ELR (cell line): ENCODE results near the gene CGB8.
"Not testable (repeated sequence)": the region's sequence is repeated elsewhere in the genome, so short reads cannot be mapped to it uniquely, and the experiment has no call there.

ENCODE experiments used
- DNase-seq: peaks from one replicate; pipeline ENCODE4 v3.0.0-alpha.2; 2015; ENCODE audit warnings: low read depth

The CGB8 gene

DNA sequence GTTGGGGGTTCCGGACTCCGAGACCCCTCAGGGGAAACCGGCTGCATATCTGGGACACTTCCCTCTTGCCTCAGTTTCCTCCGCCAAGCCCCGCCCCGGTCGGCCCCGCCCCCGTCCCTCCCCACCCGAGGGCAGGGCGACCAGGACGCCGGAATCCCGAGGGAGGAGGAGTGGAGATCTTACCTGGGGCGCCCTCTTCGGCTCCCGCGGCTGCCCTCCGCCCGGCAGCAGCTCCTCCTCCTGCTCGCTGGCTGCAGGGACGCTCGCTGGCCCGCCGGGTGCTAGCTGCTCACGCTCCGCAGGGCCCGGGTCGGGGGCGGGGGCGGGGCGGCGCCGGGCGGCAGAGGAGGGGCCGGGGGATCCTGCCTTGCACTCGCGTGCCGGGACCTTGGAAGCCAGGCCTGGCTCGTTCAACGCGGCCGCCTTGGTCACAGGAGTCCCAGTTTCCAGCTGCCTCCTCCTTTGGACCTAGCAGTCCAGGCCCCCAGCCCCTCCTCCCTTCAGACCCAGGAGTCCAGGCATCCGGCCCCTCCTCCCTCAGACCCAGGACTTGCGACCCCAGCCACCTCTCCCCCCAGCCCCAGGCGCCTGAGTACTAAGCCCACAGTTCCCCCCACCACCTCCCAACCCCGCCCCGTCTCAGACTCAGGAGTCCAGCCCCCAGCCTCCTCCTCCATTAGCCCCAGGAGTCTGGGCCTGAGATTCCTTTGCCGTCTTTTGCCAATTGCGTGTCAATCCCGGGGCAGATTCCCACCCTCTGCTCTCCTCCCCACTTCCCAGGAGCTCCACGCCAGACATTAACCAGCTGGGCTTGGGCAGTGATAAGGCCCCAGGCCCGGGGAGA lies 16.1 kb upstream of the CGB8 start, which contains the start of gene NTF4:
Gene NTF4 (minus strand): TSS at position 51 of the 844 bp plus-strand sequence. CDS start 2,821 bp downstream, outside the sequence.
- DNase-seq = peak; percentile 40

DNA sequence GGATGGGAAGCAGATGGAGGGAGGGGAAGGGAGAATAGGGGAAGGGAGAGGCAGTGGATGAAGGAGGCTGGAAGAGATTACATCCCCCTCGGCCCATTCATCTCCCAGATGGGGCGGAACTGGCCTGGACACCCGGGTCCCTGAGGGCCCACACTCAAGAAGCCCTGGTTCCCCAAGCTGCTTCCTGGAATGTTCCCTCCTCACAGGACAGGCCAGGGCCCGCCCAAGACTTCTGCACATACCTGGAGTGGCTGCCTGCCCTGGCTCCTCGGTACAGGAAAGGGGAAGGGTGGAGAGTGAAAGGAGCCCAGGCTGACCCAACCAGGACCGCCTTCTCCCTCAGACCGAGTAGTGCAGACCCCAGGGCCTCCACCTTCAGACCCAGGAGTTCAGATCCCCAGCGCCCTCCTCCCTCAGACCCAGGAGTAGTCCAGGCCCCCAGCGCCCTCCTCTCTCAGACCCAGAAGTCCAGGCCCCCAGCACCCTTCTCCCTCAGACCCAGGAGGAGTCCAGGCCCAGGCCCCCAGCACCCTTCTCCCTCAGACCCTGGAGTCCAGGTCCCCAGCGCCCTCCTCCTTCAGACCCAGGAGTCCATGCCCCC lies 15.2 kb upstream of the CGB8 start:
- no peak for DNase-seq

DNA sequence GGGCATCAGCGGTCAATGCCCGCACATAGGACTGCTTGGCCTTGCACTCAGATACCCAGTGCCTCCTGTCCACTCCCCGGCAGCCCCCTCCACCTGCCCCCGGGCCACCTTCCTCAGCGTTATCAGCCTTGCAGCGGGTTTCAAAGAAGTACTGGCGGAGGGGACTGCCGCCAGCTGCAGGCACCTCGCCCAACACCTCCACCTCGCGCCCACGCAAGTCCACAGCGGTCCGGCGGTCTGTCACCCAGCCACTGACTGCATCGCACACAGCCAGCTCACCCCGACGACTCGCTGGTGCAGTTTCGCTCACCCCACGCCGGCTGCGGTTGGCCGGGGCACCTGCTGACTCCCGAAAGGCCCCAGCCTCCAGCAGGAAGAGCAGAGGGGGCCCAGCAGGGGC lies 12.5 kb upstream of the CGB8 start:
- no peak for DNase-seq

DNA sequence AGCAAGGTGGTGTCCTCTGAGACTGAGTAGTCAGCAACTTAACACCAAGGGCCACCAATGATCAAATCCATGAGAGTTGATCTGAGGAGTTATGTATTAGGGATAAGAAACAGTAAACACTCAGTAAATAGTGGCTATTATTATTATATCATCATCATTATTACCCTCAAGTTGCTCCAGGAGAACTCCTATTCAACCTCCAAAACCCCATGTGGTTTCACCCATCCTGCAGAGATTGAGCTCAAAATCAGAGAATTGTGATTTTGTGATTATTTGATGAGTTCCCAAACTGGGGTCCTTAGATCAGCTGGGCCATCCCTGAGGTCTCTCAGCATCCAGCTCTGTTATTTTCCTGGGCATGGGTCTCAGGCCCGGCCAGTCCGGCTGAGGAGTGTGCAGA lies 12.1 kb upstream of the CGB8 start:
- no peak for DNase-seq

DNA sequence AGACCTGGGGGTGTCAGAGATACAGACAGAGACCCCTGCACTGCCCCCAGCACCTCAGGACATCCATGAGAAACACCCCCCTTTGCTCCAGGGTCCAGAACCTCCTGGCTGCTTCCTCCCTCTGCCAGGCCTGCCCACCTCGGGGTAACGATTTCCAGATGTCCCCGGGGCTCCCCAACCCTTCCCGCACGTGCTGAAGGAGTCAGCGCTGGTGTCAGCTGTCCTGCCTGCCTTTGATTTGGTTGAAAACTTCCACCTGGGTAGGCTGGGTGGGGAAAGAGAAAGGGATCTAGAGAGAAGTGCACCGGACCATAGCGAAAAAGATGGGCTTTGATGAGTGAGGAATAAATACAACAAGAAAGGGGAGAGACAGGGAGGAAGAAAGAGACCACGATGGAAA lies 10.1 kb upstream of the CGB8 start:
- no peak for DNase-seq

DNA sequence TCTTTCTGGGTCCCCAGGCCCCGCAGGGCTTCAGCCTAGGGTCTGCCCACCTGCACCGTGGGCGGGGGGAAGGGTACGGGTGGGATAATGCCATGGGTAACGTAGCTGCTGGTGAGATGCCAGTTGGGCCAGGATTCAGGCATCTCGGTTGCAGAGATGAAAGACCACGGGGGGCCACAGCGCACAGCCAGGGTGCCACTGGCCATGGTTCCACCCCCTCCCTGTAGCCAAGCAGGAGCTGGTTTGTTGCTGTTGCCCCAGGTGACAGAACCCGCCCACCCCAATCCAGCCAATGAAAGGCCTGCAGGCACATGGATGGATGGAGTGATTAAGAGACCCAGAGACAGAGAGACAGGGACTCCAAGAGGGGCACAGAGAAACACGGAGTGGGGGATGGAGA lies 9.7 kb upstream of the CGB8 start:
- peak; percentile 51 for DNase-seq

DNA sequence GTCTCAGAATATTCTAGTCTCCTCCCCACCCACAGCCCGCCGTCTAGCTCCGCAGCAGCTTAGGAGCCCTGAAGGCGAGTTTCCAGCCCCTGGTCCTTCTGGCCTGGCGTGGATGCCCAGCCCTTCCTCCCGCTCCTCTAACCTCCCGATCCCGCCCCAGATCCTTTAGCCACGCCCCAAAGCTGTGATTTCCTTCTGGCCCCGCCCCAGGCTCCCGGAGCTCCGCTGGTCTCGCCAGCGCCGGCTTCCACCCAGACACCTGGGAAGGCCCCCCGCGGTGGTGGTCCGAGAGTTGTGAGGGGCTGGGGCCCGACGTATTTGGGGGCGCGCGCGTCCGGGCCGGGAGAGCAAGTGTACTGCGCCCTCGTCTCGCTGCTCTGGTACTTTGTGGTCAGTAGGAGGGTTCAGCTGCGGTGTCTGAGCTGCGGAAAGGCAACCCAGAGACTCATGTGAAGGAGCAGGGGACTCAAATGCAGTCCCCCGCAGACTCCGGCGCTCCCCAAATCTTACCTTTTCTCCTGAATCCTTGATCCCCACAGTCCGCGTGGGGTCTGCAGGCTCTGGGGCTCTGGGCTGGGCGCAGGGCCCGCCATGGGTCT lies 8.8 kb upstream of the CGB8 start, which contains the start of gene CGB7:
Gene CGB7 (minus strand): TSS at position 114 of the 599 bp plus-strand sequence. CDS start 2,374 bp downstream, outside the sequence.
- DNase-seq = peak; percentile 88

DNA sequence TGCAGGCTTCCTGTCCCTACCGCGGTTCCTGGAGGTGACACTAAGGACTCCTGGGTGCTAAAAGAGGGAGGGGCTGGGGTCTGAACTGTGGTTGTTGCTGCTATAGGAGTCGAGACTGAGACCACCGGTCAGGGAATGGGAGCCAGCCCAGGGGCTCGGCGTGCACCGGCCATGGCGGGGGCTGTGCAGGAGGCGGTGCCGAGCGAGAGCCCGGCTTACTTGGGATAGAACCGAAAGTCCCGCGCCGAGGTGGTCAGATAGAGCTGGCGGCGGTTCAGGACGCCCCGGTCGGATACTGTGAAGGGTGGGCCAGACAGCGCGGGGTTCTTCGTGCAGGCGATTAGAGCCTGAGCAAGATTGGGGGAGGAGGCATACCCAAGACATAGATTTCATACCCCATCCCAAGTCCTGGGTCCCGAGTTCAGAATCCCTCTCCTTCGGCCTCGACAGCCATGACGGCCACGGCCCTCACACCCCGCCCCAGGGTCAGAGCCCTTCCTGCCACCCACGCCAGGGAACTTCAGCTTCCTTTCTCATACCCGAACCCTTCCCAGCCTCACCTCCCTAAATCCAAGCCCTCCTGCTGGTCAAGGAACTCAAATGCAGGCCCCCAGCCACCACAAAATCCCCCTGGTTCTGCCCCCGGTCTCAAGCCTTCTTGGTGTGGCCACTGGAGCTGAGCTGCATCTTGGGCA lies 8.1 kb upstream of the CGB8 start:
- peak; percentile 36 for DNase-seq

DNA sequence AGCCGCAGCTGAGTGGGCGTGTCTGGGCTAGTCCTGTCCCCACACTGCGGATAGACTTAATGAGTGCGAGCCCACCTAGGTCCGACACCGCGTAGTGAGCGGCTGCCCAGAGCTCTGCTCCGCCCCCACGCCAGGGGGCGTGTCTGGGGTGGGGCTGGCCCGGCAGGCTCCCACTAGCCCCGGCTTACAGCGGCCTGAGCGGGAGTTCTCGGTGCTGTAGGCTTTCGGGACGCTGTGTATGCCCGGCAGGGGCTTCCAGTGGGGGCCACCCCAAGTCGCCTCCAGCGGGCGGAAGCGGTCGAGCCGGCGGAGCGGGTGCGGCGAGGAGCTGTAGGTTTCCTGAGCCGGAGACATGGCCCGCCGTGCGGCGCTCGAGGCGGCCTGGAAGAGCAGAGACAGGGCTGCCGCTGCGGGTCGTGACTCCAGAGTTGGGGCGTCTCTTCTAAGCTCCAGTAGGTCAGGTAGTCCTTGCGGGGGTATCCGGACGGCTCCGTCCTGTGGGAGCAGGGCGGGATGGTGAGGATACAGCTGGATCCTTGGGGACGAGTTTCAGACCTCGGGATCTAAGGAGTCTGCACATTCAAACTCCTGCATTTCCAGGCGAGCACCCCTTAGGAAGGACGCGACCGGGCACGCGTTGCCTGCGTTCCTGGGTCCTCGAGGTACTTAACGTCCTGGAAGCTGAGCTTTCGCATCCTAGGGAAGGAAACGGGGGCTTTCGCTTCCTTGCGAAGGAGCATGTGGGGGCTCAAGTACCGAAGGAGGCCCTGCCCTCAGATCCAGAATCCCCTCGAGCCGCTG lies 7.4 kb upstream of the CGB8 start:
- peak; percentile 76 for DNase-seq

DNA sequence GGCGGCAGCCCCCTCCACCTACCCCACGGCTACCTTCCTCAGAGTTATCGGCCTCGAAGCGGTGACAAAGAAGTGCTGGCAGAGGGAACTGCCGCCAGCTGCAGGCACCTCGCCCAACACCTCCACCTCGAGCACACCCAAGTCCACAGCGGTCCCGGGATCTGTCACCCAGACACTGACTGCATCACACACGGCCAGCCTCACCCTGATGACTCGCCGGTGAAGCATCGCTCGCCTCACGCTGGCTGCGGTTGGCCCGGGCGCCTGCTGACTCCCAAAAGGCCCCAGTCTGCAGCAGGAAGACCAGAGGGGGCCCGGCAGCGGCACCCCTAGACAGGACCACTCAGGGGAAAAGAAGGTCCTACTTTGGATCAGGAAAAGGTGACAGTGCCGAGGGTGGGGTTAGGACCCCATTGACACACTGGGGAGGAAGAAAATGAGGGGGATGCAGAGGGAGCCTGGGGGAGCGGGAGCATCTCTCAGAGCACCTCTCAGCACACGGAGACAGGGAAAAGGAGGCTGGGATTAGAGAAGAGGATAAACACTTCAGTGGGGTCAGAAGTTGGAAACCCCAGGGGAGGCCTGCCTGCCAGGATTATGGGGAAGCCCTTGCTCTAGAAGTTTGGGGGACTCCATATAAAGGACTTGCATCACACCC lies 1.6 kb upstream of the CGB8 start:
- DNase-seq = peak; percentile 88

DNA sequence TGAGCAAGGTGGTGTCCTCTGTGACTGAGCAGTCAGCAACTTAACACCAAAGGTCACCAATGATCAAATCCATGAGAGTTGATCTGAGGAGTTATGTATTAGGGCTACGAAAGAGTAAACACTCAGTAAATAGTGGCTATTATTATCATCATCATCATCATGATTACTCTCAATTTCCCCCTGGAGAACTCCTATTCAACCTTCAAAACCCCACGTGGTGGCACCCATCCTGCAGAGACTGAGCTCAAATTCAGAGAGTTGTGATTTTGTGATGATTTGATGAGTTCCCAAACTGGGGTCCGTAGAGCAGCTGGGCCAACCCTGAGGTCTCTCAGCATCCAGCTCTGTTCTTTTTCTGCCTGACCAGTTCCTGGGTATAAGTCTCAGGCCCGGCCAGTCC lies 923 bp upstream of the CGB8 start:
- not testable (repeated sequence) for DNase-seq

DNA sequence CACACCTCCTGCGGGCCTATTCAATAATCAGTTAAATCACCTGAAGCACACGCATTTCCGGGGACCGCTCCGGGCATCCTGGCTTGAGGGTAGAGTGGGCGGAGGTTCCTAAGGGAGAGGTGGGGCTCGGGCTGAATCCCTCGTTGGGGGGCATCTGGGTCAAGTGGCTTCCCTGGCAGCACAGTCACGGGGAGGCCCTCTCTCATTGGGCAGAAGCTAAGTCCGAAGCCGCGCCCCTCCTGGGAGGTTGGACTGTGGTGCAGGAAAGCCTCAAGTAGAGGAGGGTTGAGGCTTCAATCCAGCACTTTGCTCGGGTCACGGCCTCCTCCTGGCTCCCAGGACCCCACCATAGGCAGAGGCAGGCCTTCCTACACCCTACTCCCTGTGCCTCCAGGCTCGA lies 5.4 kb downstream of the CGB8 start, which contains the start of gene CGB5:
Gene CGB5 (plus strand): TSS at position 301 of the 400 bp plus-strand sequence. CDS start 362 bp downstream, outside the sequence.
- not testable (repeated sequence) for DNase-seq

DNA sequence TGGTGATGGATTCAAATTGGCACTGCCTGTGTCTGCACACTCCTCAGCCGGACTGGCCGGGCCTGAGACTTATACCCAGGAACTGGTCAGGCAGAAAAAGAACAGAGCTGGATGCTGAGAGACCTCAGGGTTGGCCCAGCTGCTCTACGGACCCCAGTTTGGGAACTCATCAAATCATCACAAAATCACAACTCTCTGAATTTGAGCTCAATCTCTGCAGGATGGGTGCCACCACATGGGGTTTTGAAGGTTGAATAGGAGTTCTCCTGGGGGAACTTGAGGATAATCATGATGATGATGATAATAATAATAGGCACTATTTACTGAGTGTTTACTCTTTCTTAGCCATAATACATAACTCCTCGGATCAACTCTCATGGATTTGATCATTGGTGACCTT lies 6.2 kb downstream of the CGB8 start:
- DNase-seq = not testable (repeated sequence)

DNA sequence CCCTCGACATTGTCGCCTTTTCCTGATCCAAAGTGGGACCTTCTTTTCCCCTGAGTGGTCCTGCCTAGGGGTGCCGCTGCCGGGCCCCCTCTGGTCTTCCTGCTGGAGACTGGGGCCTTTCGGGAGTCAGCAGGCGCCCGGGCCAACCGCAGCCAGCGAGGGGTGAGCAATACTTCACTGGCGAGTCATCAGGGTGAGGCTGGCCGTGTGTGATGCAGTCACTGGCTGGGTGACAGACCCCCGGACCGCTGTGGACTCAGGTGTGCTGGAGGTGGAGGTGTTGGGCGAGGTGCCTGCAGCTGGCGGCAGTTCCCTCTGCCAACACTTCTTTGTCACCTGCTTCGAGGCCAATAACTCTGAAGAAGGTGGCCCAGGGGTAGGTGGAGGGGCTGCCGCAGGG lies 6.7 kb downstream of the CGB8 start:
- DNase-seq = peak; percentile 80

DNA sequence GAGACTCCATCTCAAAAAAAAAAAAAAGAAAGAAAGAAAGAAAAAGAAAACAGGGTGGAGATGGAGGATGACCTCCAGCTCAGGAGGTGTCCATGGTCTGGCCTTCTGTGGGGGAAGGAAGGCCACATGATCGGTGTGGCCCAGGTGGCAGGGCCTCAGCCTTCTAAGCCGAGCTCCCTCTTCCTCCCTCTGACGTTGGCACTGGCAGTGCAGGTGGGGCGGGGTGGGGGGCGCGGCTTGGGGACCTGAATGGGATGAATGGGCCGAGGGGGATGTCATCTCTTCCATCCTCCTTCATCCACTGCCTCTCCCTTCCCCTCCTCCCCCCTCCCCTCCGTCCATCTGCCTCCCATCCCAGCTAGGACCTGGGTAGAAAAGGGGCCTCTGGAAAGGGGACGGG lies 9.2 kb downstream of the CGB8 start:
- not testable (repeated sequence) for DNase-seq

DNA sequence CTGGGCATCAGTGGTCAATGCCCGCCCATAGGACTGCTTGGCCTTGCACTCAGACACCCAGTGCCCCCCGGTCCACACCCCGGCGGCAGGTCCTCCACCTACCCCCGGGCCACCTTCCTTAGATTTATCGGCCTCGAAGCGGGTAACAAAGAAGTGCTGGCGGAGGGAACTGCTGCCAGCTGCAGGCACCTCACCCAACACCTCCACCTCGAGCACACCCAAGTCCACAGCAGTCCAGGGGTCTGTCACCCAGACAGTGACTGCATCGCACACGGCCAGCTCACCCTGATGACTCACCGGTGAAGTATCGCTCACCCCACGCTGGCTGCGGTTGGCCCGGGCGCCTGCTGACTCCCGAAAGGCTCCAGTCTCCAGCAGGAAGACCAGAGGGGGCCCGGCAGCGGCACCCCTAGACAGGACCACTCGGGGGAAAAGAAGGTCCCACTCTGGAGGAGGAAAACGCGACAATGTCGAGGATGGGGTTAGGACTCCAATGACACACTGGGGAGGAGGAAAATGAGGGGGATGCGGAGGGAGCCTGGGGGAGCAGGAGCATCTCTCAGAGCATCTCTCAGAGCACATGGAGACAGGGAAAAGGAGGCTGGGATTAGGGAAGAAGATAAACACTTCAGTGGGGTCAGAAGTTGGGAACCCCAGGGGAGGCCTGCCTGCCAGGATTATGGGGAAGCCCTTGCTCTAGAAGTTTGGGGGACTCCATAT lies 10.2 kb downstream of the CGB8 start:
- peak; percentile 93 for DNase-seq

DNA sequence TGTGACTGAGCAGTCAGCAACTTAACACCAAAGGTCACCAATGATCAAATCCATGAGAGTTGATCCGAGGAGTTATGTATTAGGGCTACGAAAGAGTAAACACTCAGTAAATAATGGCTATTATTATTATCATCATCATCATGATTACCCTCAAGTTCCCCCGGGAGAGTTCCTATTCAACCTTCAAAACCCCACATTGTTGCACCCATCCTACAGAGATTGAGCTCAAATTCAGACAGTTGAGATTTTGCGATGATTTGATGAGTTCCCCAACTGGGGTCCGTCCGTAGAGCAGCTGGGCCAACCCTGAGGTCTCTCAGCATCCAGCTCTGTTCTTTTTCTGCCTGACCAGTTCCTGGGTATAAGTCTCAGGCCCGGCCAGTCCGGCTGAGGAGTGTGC lies 10.8 kb downstream of the CGB8 start:
- not testable (repeated sequence) for DNase-seq

DNA sequence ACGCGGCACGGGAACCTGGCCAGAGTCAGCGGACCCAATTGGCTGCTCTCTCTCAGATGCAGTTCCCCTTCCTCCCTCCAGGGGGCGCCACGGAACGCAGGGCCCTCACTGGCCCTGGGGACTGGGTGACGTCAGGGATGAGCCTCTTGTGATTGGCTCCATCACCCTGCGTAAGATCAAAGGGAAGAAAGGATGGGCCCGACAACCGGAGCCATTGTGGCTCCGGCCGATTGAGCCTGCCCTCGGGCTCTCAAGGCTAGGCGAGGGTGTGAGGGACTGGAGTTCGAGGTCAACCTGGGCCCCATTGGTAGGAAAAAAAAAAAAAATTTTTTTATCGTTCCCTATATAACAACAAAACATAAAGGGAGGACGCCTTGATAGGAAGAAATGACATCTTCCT lies 12.1 kb downstream of the CGB8 start, which contains the start of gene CGB1:
Gene CGB1 (minus strand): TSS at position 81 of the 400 bp plus-strand sequence. CDS start 184 bp downstream, outside the sequence.
- DNase-seq = peak; percentile 37

DNA sequence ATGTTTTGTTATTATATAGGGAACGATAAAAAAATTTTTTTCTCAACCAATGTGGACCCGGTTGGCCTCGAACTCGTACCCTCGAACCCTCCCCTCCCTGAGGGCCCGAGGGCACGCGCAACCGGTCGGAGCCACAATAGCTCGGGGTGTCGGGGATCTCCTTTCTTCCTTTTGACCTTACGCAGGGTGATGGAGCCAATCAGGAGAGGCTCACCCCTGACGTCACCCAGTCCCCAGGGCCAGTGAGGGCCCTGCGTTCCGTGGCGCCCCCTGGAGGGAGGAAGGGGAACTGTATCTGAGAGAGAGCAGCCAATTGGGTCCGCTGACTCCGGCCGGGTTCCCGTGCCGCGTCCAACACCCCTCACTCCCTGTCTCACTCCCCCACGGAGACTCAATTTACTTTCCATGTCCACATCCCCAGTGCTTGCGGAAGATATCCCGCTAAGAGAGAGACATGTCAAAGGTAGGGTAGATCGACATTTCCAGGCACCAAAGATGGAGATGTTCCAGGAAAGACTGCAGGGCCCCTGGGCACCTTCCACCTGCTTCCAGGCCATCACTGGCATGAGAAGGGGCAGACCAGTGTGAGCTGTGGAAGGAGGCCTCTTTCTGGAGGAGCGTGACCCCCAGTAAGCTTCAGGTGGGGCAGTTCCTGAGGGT lies 17.1 kb downstream of the CGB8 start, which contains the start of gene CGB2:
Gene CGB2 (plus strand): TSS at position 249 of the 660 bp plus-strand sequence. CDS start 206 bp downstream, at position 455.
- DNase-seq = not testable (repeated sequence)
